A549 (cell line): ENCODE data around the gene NEK1. TPM values are rescaled to one million over a fixed set of nuclear protein-coding genes. Genes with fewer than 3 reads are reported as not detected.

Experiments used
- ATAC-seq, 2 experiments: fragments of 200-7000 bp in 1 of 2; fragments of >200 bp in 1 of 2; cut with Nextera tagmentation in 1 of 2; cut with Tn5 transposase in 1 of 2; 3 replicates each; pipeline versions ENCODE4 v1.8.0 to v1.9.1; 2018 to 2020; ENCODE audit warnings: mild to moderate bottlenecking in 1 of 2, moderate library complexity in 1 of 2
- CTCF ChIA-PET: fragments of 300-600 bp; sonication (Branson Sonifier 250); formaldehyde crosslinking; extraction: SDS; loops from one replicate; lab custom pipeline; 2021; ENCODE audit warnings: antibody characterized with exemption, inconsistent platforms; lab: Yijun Ruan, JAX
- POLR2A ChIA-PET: fragments of 350-600 bp; formaldehyde crosslinking; extraction: SDS; loops from one replicate; lab custom pipeline; 2021; ENCODE audit warnings: antibody characterized with exemption, inconsistent platforms; lab: Yijun Ruan, JAX
- DNase-seq, 2 experiments: peaks; one replicate each; pipeline versions ENCODE4 v3.0.0 to v3.0.0-alpha.2; 2011 to 2016; ENCODE audit warnings: low read depth in 1 of 2, low spot score in 1 of 2
- FAIRE-seq: peaks from 2 replicates; lab custom pipeline; 2011; peaks lifted over from hg19 to GRCh38; lab: Jason Lieb, UNC
- H3K27ac ChIP-seq, 2 experiments: fragments of >200 bp; sonication (Bioruptor Twin); formaldehyde crosslinking; 3 replicates each; pipeline ENCODE4 v1.5.1; 2016 to 2017
- H3K4me1 ChIP-seq: fragments of >200 bp; sonication (Bioruptor Twin); formaldehyde crosslinking; 3 replicates; pipeline ENCODE4 v1.6.1; 2016
- H3K4me2 ChIP-seq: fragments of >200 bp; sonication (Bioruptor Twin); formaldehyde crosslinking; 3 replicates; pipeline ENCODE4 v1.6.1; 2016
- H3K4me3 ChIP-seq: fragments of >200 bp; sonication (Bioruptor Twin); formaldehyde crosslinking; 3 replicates; pipeline ENCODE4 v1.5.1; 2016
- H3K9me3 ChIP-seq: fragments of >200 bp; sonication (Bioruptor Twin); formaldehyde crosslinking; 3 replicates; pipeline ENCODE4 v1.6.1; 2016
- CBX2 ChIP-seq: fragments of 200-600 bp; sonication (generic); IDR thresholded peaks from 2 replicates; pipeline ENCODE4 v1.6.1; 2016; ENCODE audit warnings: low read depth, mild to moderate bottlenecking, borderline replicate concordance
- CBX8 ChIP-seq: fragments of 200-600 bp; sonication (generic); IDR thresholded peaks from 2 replicates; pipeline ENCODE4 v1.6.1; 2016
- CEBPB ChIP-seq, 2 experiments: fragments of >200 bp in 1 of 2; sonication (Bioruptor Twin) in 1 of 2; formaldehyde crosslinking in 1 of 2; IDR thresholded peaks; 2 replicates each; pipeline ENCODE4 v1.6.1; 2012 to 2016
- CHD2 ChIP-seq: fragments of 150-350 bp; IDR thresholded peaks from 2 replicates; pipeline ENCODE4 v1.6.1; 2014; ENCODE audit warnings: low read length; ENCODE audit not compliant: partially characterized antibody
- CHD4 ChIP-seq: fragments of 200-600 bp; sonication (generic); IDR thresholded peaks from 2 replicates; pipeline ENCODE4 v1.6.1; 2016; ENCODE audit warnings: antibody characterized with exemption, mild to moderate bottlenecking, borderline replicate concordance
- EHF ChIP-seq: fragments of 250-450 bp; sonication (Bioruptor Pico); IDR thresholded peaks from 2 replicates; pipeline ENCODE4 v1.5.0; 2020; ENCODE audit warnings: mild to moderate bottlenecking
- EHMT2 ChIP-seq: fragments of 200-600 bp; sonication (generic); IDR thresholded peaks from 2 replicates; pipeline ENCODE4 v1.6.1; 2016; ENCODE audit warnings: antibody characterized with exemption, low read depth, mild to moderate bottlenecking, moderate library complexity
- EP300 ChIP-seq, 2 experiments: fragments of >200 bp; sonication (Bioruptor Twin); formaldehyde crosslinking; IDR thresholded peaks; 2 replicates in 1 of 2; 3 replicates in 1 of 2; pipeline ENCODE4 v1.6.1; 2016 to 2017
- FOSL2 ChIP-seq, 2 experiments: fragments of 450-650 bp in 1 of 2; fragments of >200 bp in 1 of 2; sonication (Bioruptor Twin) in 1 of 2; formaldehyde crosslinking; IDR thresholded peaks; 2 replicates each; pipeline versions ENCODE4 v1.5.0 to v1.6.1; 2016 to 2020; ENCODE audit warnings: mild to moderate bottlenecking in 1 of 2, moderate library complexity in 1 of 2
- HDAC2 ChIP-seq: fragments of 200-600 bp; sonication (generic); IDR thresholded peaks from 2 replicates; pipeline ENCODE4 v1.6.1; 2016
- HEYL ChIP-seq: fragments of 250-450 bp; sonication (Bioruptor Pico); IDR thresholded peaks from 2 replicates; pipeline ENCODE4 v1.8.0; 2021; ENCODE audit warnings: mild to moderate bottlenecking, moderate library complexity
- HOXB13 ChIP-seq: fragments of 250-450 bp; sonication (Bioruptor Pico); IDR thresholded peaks from 2 replicates; pipeline ENCODE4 v1.5.0; 2020; ENCODE audit warnings: low read depth, mild to moderate bottlenecking, moderate library complexity
- KDM1A ChIP-seq: fragments of 200-600 bp; sonication (generic); IDR thresholded peaks from 2 replicates; pipeline ENCODE4 v1.6.1; 2016; ENCODE audit warnings: low read depth, mild to moderate bottlenecking
- KDM5A ChIP-seq: fragments of 200-600 bp; sonication (generic); IDR thresholded peaks from 2 replicates; pipeline ENCODE4 v1.6.1; 2016; ENCODE audit warnings: antibody characterized with exemption, mild to moderate bottlenecking
- MYC ChIP-seq: IDR thresholded peaks from 2 replicates; pipeline ENCODE4 v1.6.1; 2012; ENCODE audit warnings: mild to moderate bottlenecking, inconsistent platforms, low read length, improper control_type of control experiment, borderline replicate concordance
- NPAS2 ChIP-seq: fragments of 250-450 bp; sonication (Bioruptor Pico); IDR thresholded peaks from 2 replicates; pipeline ENCODE4 v1.8.0; 2022; ENCODE audit warnings: mild to moderate bottlenecking, moderate library complexity, borderline replicate concordance
- NR3C1 ChIP-seq: fragments of >200 bp; sonication (Bioruptor Twin); formaldehyde crosslinking; IDR thresholded peaks from 3 replicates; pipeline ENCODE4 v1.6.1; 2017
- PHF8 ChIP-seq: fragments of 200-600 bp; sonication (generic); IDR thresholded peaks from 2 replicates; pipeline ENCODE4 v1.6.1; 2016; ENCODE audit warnings: low read depth, mild to moderate bottlenecking, antibody characterized with exemption, moderate library complexity, borderline replicate concordance
- RARB ChIP-seq: fragments of 250-450 bp; sonication (Bioruptor Pico); IDR thresholded peaks from 2 replicates; pipeline ENCODE4 v1.8.0; 2021; ENCODE audit warnings: mild to moderate bottlenecking, moderate library complexity
- RNF2 ChIP-seq: fragments of 200-600 bp; sonication (generic); IDR thresholded peaks from 2 replicates; pipeline ENCODE4 v1.6.1; 2016; ENCODE audit warnings: low read depth, mild to moderate bottlenecking, antibody characterized with exemption, moderate library complexity, borderline replicate concordance
- SREBF2 ChIP-seq: fragments of 450-650 bp; IDR thresholded peaks from 2 replicates; pipeline ENCODE4 v1.6.1; 2014; ENCODE audit warnings: mild to moderate bottlenecking, moderate library complexity
- TFCP2L1 ChIP-seq: fragments of 250-450 bp; sonication (Bioruptor Pico); IDR thresholded peaks from 2 replicates; pipeline ENCODE4 v1.5.0; 2021; ENCODE audit warnings: mild to moderate bottlenecking
- ZFP36 ChIP-seq: fragments of 450-650 bp; IDR thresholded peaks from 2 replicates; pipeline ENCODE4 v1.6.1; 2014; ENCODE audit warnings: borderline replicate concordance; ENCODE audit not compliant: partially characterized antibody
- ZSCAN20 ChIP-seq: fragments of 250-450 bp; sonication (Bioruptor Pico); IDR thresholded peaks from 2 replicates; pipeline ENCODE4 v1.8.0; 2022; ENCODE audit warnings: mild to moderate bottlenecking, moderate library complexity
- WGBS: methylation state at CpG from one replicate; pipeline ENCODE4 v1.1.6; 2017; ENCODE audit errors: missing lambda C conversion rate; 5-methylcytosine and 5-hydroxymethylcytosine counted together
- polyA plus RNA-seq, 4 experiments: library from polyadenylated mRNA; depleted of rRNA in 3 of 4; stranded (reverse); fragments of >200 nt; fragmentation: RNase III in 1 of 4; extraction: RNeasy Plus Mini Kit Qiagen cat#74134 plus additional on column Dnase treatment in 1 of 4; gene quantifications; 2 replicates in 3 of 4; 3 replicates in 1 of 4; pipeline ENCODE4 v1.2.3, GENCODE V29; 2011 to 2017
- TF ChIP-seq, protein P1 (sequence below): fragments of 250-450 bp; sonication (Bioruptor Pico); IDR thresholded peaks from 2 replicates; pipeline ENCODE4 v1.5.0; 2021; ENCODE audit warnings: mild to moderate bottlenecking, moderate library complexity, borderline replicate concordance
- TF ChIP-seq, protein P2 (sequence below): fragments of 150-350 bp; IDR thresholded peaks from 2 replicates; pipeline ENCODE4 v1.6.1; 2014; ENCODE audit warnings: low read depth, mild to moderate bottlenecking, low read length
- TF ChIP-seq, protein P3 (sequence below): IDR thresholded peaks from 2 replicates; pipeline ENCODE4 v1.6.1; 2012
- TF ChIP-seq, protein P4 (sequence below): fragments of >200 bp; sonication (Bioruptor Twin); formaldehyde crosslinking; IDR thresholded peaks from 3 replicates; pipeline ENCODE4 v1.5.1; 2016
- TF ChIP-seq, protein P5 (sequence below): IDR thresholded peaks from 2 replicates; pipeline ENCODE4 v1.6.1; 2012
- TF ChIP-seq, protein P6 (sequence below): fragments of 450-650 bp; IDR thresholded peaks from 2 replicates; pipeline ENCODE4 v1.6.1; 2014; ENCODE audit warnings: antibody characterized with exemption

The NEK1 gene
- polyA plus RNA-seq, 2 of the 4 experiments (the other 2 are of a cell fraction) = 3.2 to 5.8 TPM

DNA sequence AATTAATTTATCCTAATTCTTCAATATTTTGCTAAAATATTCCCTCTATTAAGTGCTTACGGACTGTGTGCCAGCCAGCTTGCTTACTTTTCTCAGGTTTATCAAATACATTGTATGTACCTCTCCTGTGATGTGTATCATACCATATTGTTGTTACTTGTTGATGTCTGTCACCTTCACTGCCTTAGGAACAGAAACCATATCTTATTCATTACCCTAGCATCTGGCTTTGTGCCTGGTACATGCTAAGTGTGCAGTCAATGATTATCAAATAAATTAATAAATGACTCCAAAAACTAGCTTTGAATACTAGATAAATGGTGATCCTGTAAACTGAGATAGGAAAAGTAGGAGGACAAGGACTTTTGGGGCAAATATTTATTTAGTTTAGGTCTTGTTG, 14.9 kb upstream of the NEK1 start:
- CTCF ChIA-PET = interaction anchor here (1.7 kb wide), 1 partner anchor 15 kb away, joined by 6 read pairs; the partner anchor contains the start of gene NEK1
- 97% methylated on average over 1 of the region's 1 CpG for WGBS

DNA sequence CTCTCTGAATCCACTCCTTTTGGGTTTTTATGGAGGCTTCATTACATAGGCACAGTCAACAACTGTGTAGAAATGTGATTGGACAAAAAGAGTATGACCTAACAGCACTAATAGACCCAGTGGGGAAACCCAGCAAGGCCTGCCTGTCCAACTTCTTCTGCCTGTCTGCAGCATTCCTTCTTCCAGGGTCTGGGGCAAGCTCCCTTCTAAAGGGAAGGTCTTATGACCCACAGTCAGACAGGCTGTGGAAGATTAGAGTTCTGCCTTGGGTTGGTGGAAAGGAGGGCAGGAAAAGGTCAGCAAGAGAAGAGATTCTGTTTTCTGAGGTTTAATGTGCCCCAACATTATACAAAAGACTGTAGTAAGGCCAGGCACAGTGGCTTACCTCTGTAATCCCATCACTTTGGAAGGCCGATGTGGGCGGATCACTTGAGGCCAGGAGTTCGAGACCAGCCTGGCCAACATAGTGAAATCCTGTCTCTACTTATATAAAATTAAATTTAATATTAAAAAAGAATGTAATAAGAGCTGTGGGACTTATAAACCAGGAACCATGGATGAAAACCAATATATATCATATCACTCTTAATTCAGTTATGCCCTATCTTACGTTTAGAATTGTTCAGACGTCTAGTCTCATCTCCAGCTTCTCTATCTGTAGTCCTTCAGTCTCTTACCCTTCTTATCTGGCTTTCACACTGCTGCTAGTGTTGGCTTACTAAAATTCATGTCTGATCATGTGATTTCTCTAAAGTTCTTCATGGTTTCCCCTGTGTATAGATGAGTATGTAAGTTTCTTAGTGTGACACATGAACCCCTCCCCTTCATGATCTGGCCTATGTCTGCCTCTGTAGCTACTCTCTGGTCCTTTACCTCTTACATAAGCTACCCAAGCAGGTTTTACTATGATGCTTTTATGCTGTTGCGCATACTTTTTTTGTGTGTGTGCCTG, 14.2 kb upstream of the NEK1 start:
- Histone ChIP-seq H3K4me3 (no peak overlapping the region), H3K4me1 (peaks cover 7% of the 10 kb centered on the region; the same call in 1 of the 3 replicates), H3K27ac (no peak overlapping the region), H3K4me2 (no peak overlapping the region), H3K9me3 (no peaks in the 10 kb centered on the region)
- POLR2A ChIA-PET = no interaction called here
- no peak for TF ChIP-seq HEYL (CRISPR knock-in tag)
- TF ChIP-seq PHF8 = no peak
- TF ChIP-seq HOXB13 (CRISPR knock-in tag) = no peak
- TF ChIP-seq KDM5A = no peak
- no peak for TF ChIP-seq ZFP36
- TF ChIP-seq EHF (CRISPR knock-in tag) = no peak
- TF ChIP-seq, protein P1, sequence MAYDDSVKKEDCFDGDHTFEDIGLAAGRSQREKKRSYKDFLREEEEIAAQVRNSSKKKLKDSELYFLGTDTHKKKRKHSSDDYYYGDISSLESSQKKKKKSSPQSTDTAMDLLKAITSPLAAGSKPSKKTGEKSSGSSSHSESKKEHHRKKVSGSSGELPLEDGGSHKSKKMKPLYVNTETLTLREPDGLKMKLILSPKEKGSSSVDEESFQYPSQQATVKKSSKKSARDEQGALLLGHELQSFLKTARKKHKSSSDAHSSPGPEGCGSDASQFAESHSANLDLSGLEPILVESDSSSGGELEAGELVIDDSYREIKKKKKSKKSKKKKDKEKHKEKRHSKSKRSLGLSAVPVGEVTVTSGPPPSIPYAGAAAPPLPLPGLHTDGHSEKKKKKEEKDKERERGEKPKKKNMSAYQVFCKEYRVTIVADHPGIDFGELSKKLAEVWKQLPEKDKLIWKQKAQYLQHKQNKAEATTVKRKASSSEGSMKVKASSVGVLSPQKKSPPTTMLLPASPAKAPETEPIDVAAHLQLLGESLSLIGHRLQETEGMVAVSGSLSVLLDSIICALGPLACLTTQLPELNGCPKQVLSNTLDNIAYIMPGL (CRISPR knock-in tag) = no peak
- no peak for TF ChIP-seq NR3C1
- no peak for TF ChIP-seq TFCP2L1 (CRISPR knock-in tag)
- no peak for TF ChIP-seq CEBPB (IDR thresholded peaks at IDR 0.05)
- TF ChIP-seq RARB (CRISPR knock-in tag) = no peak
- no peak for TF ChIP-seq RNF2
- no peak for TF ChIP-seq EHMT2
- TF ChIP-seq, protein P2, sequence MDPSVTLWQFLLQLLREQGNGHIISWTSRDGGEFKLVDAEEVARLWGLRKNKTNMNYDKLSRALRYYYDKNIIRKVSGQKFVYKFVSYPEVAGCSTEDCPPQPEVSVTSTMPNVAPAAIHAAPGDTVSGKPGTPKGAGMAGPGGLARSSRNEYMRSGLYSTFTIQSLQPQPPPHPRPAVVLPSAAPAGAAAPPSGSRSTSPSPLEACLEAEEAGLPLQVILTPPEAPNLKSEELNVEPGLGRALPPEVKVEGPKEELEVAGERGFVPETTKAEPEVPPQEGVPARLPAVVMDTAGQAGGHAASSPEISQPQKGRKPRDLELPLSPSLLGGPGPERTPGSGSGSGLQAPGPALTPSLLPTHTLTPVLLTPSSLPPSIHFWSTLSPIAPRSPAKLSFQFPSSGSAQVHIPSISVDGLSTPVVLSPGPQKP = no peak
- TF ChIP-seq EP300 (IDR thresholded peaks at IDR 0.05) = no peak
- TF ChIP-seq, protein P3, sequence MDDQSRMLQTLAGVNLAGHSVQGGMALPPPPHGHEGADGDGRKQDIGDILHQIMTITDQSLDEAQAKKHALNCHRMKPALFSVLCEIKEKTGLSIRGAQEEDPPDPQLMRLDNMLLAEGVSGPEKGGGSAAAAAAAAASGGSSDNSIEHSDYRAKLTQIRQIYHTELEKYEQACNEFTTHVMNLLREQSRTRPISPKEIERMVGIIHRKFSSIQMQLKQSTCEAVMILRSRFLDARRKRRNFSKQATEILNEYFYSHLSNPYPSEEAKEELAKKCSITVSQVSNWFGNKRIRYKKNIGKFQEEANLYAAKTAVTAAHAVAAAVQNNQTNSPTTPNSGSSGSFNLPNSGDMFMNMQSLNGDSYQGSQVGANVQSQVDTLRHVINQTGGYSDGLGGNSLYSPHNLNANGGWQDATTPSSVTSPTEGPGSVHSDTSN = no peak
- TF ChIP-seq CBX8 = no peak
- TF ChIP-seq ZSCAN20 (CRISPR knock-in tag) = no peak
- TF ChIP-seq, protein P4, sequence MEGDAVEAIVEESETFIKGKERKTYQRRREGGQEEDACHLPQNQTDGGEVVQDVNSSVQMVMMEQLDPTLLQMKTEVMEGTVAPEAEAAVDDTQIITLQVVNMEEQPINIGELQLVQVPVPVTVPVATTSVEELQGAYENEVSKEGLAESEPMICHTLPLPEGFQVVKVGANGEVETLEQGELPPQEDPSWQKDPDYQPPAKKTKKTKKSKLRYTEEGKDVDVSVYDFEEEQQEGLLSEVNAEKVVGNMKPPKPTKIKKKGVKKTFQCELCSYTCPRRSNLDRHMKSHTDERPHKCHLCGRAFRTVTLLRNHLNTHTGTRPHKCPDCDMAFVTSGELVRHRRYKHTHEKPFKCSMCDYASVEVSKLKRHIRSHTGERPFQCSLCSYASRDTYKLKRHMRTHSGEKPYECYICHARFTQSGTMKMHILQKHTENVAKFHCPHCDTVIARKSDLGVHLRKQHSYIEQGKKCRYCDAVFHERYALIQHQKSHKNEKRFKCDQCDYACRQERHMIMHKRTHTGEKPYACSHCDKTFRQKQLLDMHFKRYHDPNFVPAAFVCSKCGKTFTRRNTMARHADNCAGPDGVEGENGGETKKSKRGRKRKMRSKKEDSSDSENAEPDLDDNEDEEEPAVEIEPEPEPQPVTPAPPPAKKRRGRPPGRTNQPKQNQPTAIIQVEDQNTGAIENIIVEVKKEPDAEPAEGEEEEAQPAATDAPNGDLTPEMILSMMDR = no peak
- no peak for FAIRE-seq
- CTCF ChIA-PET = interaction anchor here (1.7 kb wide), 1 partner anchor 14 kb away, joined by 6 read pairs; the partner anchor contains the start of gene NEK1
- 94% methylated on average over 6 of the region's 6 CpGs for WGBS
- no peak for DNase-seq
- ATAC-seq = no peak

More for the DNA sequence above, 14.9 kb upstream of the NEK1 start:
- Histone ChIP-seq H3K9me3 (no peaks in the 10 kb centered on the region), H3K4me2 (no peak overlapping the region), H3K4me3 (no peak overlapping the region), H3K4me1 (peaks cover 7% of the 10 kb centered on the region; the same call in 1 of the 3 replicates)
- no peak for ATAC-seq
- DNase-seq = no peak
- no peak for FAIRE-seq
- no peak for TF ChIP-seq FOSL2 (IDR thresholded peaks at IDR 0.05)
- no peak for TF ChIP-seq FOSL2 (CRISPR knock-in tag; IDR thresholded peaks at IDR 0.05)
- no peak for TF ChIP-seq RARB (CRISPR knock-in tag)
- no peak for TF ChIP-seq MYC
- TF ChIP-seq TFCP2L1 (CRISPR knock-in tag) = no peak
- TF ChIP-seq, protein P5, sequence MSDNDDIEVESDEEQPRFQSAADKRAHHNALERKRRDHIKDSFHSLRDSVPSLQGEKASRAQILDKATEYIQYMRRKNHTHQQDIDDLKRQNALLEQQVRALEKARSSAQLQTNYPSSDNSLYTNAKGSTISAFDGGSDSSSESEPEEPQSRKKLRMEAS = no peak
- TF ChIP-seq CBX2 = no peak
- TF ChIP-seq, protein P6, sequence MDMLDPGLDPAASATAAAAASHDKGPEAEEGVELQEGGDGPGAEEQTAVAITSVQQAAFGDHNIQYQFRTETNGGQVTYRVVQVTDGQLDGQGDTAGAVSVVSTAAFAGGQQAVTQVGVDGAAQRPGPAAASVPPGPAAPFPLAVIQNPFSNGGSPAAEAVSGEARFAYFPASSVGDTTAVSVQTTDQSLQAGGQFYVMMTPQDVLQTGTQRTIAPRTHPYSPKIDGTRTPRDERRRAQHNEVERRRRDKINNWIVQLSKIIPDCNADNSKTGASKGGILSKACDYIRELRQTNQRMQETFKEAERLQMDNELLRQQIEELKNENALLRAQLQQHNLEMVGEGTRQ = no peak
- no peak for TF ChIP-seq NR3C1
- no peak for TF ChIP-seq SREBF2
- TF ChIP-seq KDM1A = no peak
- no peak for TF ChIP-seq ZFP36
- no peak for TF ChIP-seq HDAC2
- TF ChIP-seq CHD4 = no peak
- no peak for TF ChIP-seq NPAS2 (CRISPR knock-in tag)
- TF ChIP-seq CHD2 = no peak
- TF ChIP-seq, all 56 proteins: peak for 0
- no peak overlapping the region for H3K27ac ChIP-seq
- POLR2A ChIA-PET = no interaction called here
